Breast epithelium (tissue), 3 donors: ENCODE results near the gene PTPRG.

Source experiments
- POLR2A ChIP-seq: fragments of 450-650 bp; IDR thresholded peaks from one replicate; pipeline ENCODE4 v1.6.1; 2016; ENCODE audit warnings: antibody characterized with exemption, mild to moderate bottlenecking, moderate library complexity
- TF ChIP-seq, protein P1 (sequence below), 3 donors: fragments of 450-650 bp; IDR thresholded peaks; one replicate each; pipeline ENCODE4 v1.5.1; 2016 to 2017; ENCODE audit warnings: antibody characterized with exemption in 3 of 3, mild to moderate bottlenecking in 3 of 3, moderate library complexity in 3 of 3

DNA sequence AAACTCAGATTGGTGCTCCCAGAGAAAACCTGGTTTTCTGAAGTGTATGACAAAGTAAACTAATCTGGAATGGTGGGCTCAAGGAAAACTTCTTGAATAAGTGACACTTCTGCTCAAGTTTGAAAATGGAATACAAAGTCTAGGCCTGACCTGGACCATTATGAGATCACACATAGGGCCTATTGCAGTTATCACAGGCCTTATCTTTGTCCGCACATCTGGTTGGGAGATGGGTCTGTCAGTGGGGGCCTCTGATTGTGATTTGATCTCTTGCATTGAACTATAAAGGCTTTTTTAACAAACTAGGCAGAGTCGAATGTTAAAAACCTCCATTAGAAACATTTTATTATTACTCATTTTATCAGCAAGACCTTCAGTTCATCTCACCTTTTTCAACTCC, 405.6 kb downstream of the PTPRG start:
- TF ChIP-seq, protein P1, sequence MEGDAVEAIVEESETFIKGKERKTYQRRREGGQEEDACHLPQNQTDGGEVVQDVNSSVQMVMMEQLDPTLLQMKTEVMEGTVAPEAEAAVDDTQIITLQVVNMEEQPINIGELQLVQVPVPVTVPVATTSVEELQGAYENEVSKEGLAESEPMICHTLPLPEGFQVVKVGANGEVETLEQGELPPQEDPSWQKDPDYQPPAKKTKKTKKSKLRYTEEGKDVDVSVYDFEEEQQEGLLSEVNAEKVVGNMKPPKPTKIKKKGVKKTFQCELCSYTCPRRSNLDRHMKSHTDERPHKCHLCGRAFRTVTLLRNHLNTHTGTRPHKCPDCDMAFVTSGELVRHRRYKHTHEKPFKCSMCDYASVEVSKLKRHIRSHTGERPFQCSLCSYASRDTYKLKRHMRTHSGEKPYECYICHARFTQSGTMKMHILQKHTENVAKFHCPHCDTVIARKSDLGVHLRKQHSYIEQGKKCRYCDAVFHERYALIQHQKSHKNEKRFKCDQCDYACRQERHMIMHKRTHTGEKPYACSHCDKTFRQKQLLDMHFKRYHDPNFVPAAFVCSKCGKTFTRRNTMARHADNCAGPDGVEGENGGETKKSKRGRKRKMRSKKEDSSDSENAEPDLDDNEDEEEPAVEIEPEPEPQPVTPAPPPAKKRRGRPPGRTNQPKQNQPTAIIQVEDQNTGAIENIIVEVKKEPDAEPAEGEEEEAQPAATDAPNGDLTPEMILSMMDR (IDR thresholded peaks at IDR 0.05) = no peak
- TF ChIP-seq POLR2A = no peak
